HCT116 (cell line): ENCODE measurements around the gene SPACA6. TPM values are rescaled to one million over a fixed set of nuclear protein-coding genes. Genes with fewer than 3 reads are reported as not detected.

Experiments
- ATAC-seq: fragments of 200-7000 bp; cut with Tn5 transposase; 2 replicates; pipeline ENCODE4 v1.9.1; 2020; ENCODE audit warnings: mild to moderate bottlenecking, moderate library complexity
- BruUV-seq: library from RNA; stranded (reverse); fragments of 400-500 nt; replicated peaks from 2 replicates; lab custom pipeline; 2021; lab: Mats Ljungman, UMichigan
- CTCF ChIA-PET: fragments of 300-600 bp; sonication (Branson Sonifier 250); formaldehyde crosslinking; loops from one replicate; lab custom pipeline; 2021; ENCODE audit warnings: antibody characterized with exemption; lab: Charles Lee
- POLR2A ChIA-PET: fragments of 300-600, 350-600 bp; sonication (Branson Sonifier 250); formaldehyde crosslinking; loops from one replicate; lab custom pipeline; 2021; ENCODE audit warnings: antibody characterized with exemption; lab: Charles Lee
- RAD21 ChIA-PET, 2 experiments: fragments of 300-600 bp; sonication (Branson Sonifier 250); formaldehyde crosslinking; loops; one replicate each; lab custom pipeline; 2023; ENCODE audit warnings: low total read pairs in 2 of 2; ENCODE audit not compliant: uncharacterized antibody in 2 of 2, unreplicated experiment in 2 of 2, low non-redundant PET in 1 of 2; lab: Charles Lee
- DNase-seq: peaks from one replicate; pipeline ENCODE4 v3.0.0-alpha.2; 2010; ENCODE audit warnings: low read depth, low spot score
- H2AFZ ChIP-seq: fragments of 200-600 bp; shearing (Covaris generic), sonication (generic); 2 replicates; pipeline ENCODE4 v1.6.1; 2017; ENCODE audit warnings: low read depth, mixed run types, mixed read lengths, antibody characterized with exemption, low read length; ENCODE audit not compliant: poor library complexity, severe bottlenecking
- H3K27ac ChIP-seq: 2 replicates; pipeline ENCODE4 v1.5.1; 2012; ENCODE audit warnings: low read depth, low read length
- H3K27me3 ChIP-seq: fragments of 200-600 bp; sonication (generic); 2 replicates; pipeline ENCODE4 v1.6.1; 2016; ENCODE audit warnings: mixed run types, low read length, mixed read lengths; ENCODE audit not compliant: insufficient read depth
- H3K36me3 ChIP-seq, 2 experiments: fragments of 200-500 bp in 1 of 2; fragments of 200-600 bp in 1 of 2; sonication (Bioruptor generic) in 1 of 2; sonication (generic) in 1 of 2; 2 replicates each; pipeline versions ENCODE4 v1.5.1 to v1.6.1; 2014 to 2016; ENCODE audit warnings: low read length in 2 of 2, inconsistent platforms in 1 of 2, mixed read lengths in 1 of 2, mixed run types in 1 of 2; ENCODE audit not compliant: insufficient read depth in 2 of 2, control insufficient read depth in 1 of 2
- H3K4me1 ChIP-seq, 2 experiments: fragments of 200-600 bp in 1 of 2; sonication (generic) in 1 of 2; 2 replicates each; pipeline versions ENCODE4 v1.5.1 to v1.6.1; 2012 to 2017; ENCODE audit warnings: low read length in 2 of 2, inconsistent platforms in 1 of 2, mild to moderate bottlenecking in 1 of 2, mixed read lengths in 1 of 2, mixed run types in 1 of 2, moderate library complexity in 1 of 2; ENCODE audit not compliant: insufficient read depth in 2 of 2, control insufficient read depth in 1 of 2
- H3K4me2 ChIP-seq: fragments of 200-600 bp; sonication (generic); 2 replicates; pipeline ENCODE4 v1.6.1; 2017; ENCODE audit warnings: mixed run types, low read length, mixed read lengths
- H3K4me3 ChIP-seq, 2 experiments: fragments of 200-600 bp in 1 of 2; sonication (generic) in 1 of 2; replicated peaks in 1 of 2; 2 replicates each; pipeline ENCODE4 v1.5.1; 2011 to 2016; ENCODE audit warnings: low read length in 2 of 2, control low read depth in 1 of 2, low read depth in 1 of 2, mild to moderate bottlenecking in 1 of 2, mixed read lengths in 1 of 2, mixed run types in 1 of 2
- H3K79me2 ChIP-seq: fragments of 200-600 bp; sonication (generic); 2 replicates; pipeline ENCODE4 v1.6.1; 2017; ENCODE audit warnings: mild to moderate bottlenecking, mixed run types, low read length, moderate library complexity, mixed read lengths; ENCODE audit not compliant: insufficient read depth
- H3K9ac ChIP-seq: fragments of 200-600 bp; sonication (generic); 2 replicates; pipeline ENCODE4 v1.6.1; 2016; ENCODE audit warnings: low read length, mixed read lengths
- H3K9me2 ChIP-seq: fragments of 200-600 bp; sonication (generic), shearing (Covaris generic); 2 replicates; pipeline ENCODE4 v1.6.1; 2017; ENCODE audit warnings: mixed run types, mild to moderate bottlenecking, moderate library complexity; ENCODE audit not compliant: insufficient read depth
- H3K9me3 ChIP-seq, 2 experiments: fragments of 200-500 bp in 1 of 2; fragments of 200-600 bp in 1 of 2; sonication (Bioruptor generic) in 1 of 2; sonication (generic) in 1 of 2; 2 replicates each; pipeline ENCODE4 v1.6.1; 2014 to 2017; ENCODE audit warnings: low read length in 2 of 2, mixed read lengths in 2 of 2, inconsistent platforms in 1 of 2, low read depth in 1 of 2, mild to moderate bottlenecking in 1 of 2, mixed run types in 1 of 2, moderate library complexity in 1 of 2; ENCODE audit not compliant: control insufficient read depth in 1 of 2, insufficient read depth in 1 of 2
- H4K20me1 ChIP-seq: fragments of 200-600 bp; sonication (generic), shearing (Covaris generic); 2 replicates; pipeline ENCODE4 v1.6.1; 2017; ENCODE audit warnings: mixed run types, mild to moderate bottlenecking, moderate library complexity; ENCODE audit not compliant: insufficient read depth
- EGR1 ChIP-seq: IDR thresholded peaks from 2 replicates; pipeline ENCODE4 v1.6.1; 2012; ENCODE audit warnings: low read depth
- EZH2 ChIP-seq: fragments of 200-600 bp; sonication (generic); IDR thresholded peaks from 2 replicates; pipeline ENCODE4 v1.6.1; 2017; ENCODE audit warnings: antibody characterized with exemption, mixed run types
- POLR2A ChIP-seq: IDR thresholded peaks from 2 replicates; pipeline ENCODE4 v1.7.0; 2011; ENCODE audit warnings: borderline replicate concordance; ENCODE audit not compliant: insufficient read depth, insufficient read length; ENCODE audit errors: extremely low read depth
- POLR2AphosphoS5 ChIP-seq: IDR thresholded peaks from 2 replicates; pipeline ENCODE4 v1.6.1; 2011; ENCODE audit warnings: mild to moderate bottlenecking, low read depth, low read length, moderate library complexity
- RAD21 ChIP-seq: IDR thresholded peaks from 2 replicates; pipeline ENCODE4 v1.6.1; 2012; ENCODE audit warnings: low read depth, mild to moderate bottlenecking
- REST ChIP-seq: IDR thresholded peaks from 2 replicates; pipeline ENCODE4 v1.6.1; 2012; ENCODE audit warnings: low read depth
- SP1 ChIP-seq: IDR thresholded peaks from 2 replicates; pipeline ENCODE4 v1.6.1; 2012; ENCODE audit warnings: low read depth
- SRF ChIP-seq: IDR thresholded peaks from 2 replicates; pipeline ENCODE4 v1.6.1; 2012; ENCODE audit warnings: low read depth
- ZNF274 ChIP-seq: fragments of 200-500 bp; sonication (Bioruptor generic); IDR thresholded peaks from 2 replicates; pipeline ENCODE4 v1.6.1; 2014; ENCODE audit warnings: mild to moderate bottlenecking, low read depth, low read length, inconsistent platforms
- intact Hi-C: fragments of 100-400 bp; cut with micrococcal nuclease; formaldehyde crosslinking; loops from 2 replicates; pipeline ENCODE4 v1.10.0; 2022
- total RNA-seq: library from RNA; stranded (reverse); gene quantifications from one replicate; pipeline ENCODE4 v1.2.1, GENCODE V29; 2021; ENCODE audit not compliant: unreplicated experiment
- TF ChIP-seq, protein P1 (sequence below), 3 experiments: fragments of 200-600 bp in 1 of 3; sonication (generic) in 1 of 3; IDR thresholded peaks in 2 of 3; conservative IDR thresholded peaks in 1 of 3; 2 replicates each; pipeline ENCODE4 v1.5.1; 2012 to 2017; ENCODE audit warnings: low read depth in 2 of 3, low read length in 2 of 3, antibody characterized with exemption in 1 of 3, borderline replicate concordance in 1 of 3, control low read depth in 1 of 3, mild to moderate bottlenecking in 1 of 3, mixed read lengths in 1 of 3, mixed run types in 1 of 3, moderate library complexity in 1 of 3; ENCODE audit not compliant: insufficient read depth in 1 of 3
- TF ChIP-seq, protein P2 (sequence below): IDR thresholded peaks from 2 replicates; pipeline ENCODE4 v1.6.1; 2011; ENCODE audit warnings: mild to moderate bottlenecking, low read length, moderate library complexity; ENCODE audit not compliant: insufficient replicate concordance; ENCODE audit errors: extremely low read depth

Gene SPACA6
- total RNA-seq, 1 experiment from 2014 or later = 13.9 TPM

- H2AFZ ChIP-seq = no peak overlapping the region
- peaks cover 22 to 46% of the 10 kb centered on the region in 2 experiments; a peak in 3 of 4 replicates for H3K4me1 ChIP-seq
- CTCF ChIA-PET = no interaction called here
- peaks cover 10% of the 10 kb centered on the region; the same call in 1 of the 2 replicates for H3K79me2 ChIP-seq
- POLR2A ChIA-PET = no interaction called here
- intact Hi-C loops = no loop called here
- ATAC-seq = no peak
- H3K36me3 ChIP-seq = peaks cover 0 to 3% of the 10 kb centered on the region in 2 experiments; a peak in 1 of 4 replicates
- H3K4me3 ChIP-seq = no peak overlapping the region
- no peaks in the 10 kb centered on the region for H3K27me3 ChIP-seq
- H3K9me2 ChIP-seq = no peaks in the 10 kb centered on the region
- no peaks in the 10 kb centered on the region for H3K9me3 ChIP-seq
- BruUV-seq = no TSS peak
- no peak for DNase-seq
- no peak overlapping the region for H3K4me2 ChIP-seq
- no peaks in the 10 kb centered on the region for H4K20me1 ChIP-seq
- TF ChIP-seq EGR1 = no peak
- TF ChIP-seq, protein P1, sequence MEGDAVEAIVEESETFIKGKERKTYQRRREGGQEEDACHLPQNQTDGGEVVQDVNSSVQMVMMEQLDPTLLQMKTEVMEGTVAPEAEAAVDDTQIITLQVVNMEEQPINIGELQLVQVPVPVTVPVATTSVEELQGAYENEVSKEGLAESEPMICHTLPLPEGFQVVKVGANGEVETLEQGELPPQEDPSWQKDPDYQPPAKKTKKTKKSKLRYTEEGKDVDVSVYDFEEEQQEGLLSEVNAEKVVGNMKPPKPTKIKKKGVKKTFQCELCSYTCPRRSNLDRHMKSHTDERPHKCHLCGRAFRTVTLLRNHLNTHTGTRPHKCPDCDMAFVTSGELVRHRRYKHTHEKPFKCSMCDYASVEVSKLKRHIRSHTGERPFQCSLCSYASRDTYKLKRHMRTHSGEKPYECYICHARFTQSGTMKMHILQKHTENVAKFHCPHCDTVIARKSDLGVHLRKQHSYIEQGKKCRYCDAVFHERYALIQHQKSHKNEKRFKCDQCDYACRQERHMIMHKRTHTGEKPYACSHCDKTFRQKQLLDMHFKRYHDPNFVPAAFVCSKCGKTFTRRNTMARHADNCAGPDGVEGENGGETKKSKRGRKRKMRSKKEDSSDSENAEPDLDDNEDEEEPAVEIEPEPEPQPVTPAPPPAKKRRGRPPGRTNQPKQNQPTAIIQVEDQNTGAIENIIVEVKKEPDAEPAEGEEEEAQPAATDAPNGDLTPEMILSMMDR (IDR thresholded peaks at IDR 0.05 in 2 of 3, conservative IDR thresholded peaks at IDR 0.05 in 1 of 3; ENCODE audit: borderline replicate concordance in 1 of 3, insufficient read depth in 1 of 3, low read depth in 2 of 3, low read length in 2 of 3) = no peak
- TF ChIP-seq SP1 = no peak
- TF ChIP-seq, all 23 proteins: peak for 0
- RAD21 ChIA-PET = no interaction called here
- H3K27ac ChIP-seq = no peak overlapping the region
- H3K9ac ChIP-seq = no peak overlapping the region
Observed at GRCh38 chr19:51706885-51707284, 13.8 kb downstream of the SPACA6 start.

GRCh38 chr19:51708811-51709210 lies 15.7 kb downstream of the SPACA6 start:
- Histone ChIP-seq H3K79me2 (peaks cover 10% of the 10 kb centered on the region; the same call in 1 of the 2 replicates), H3K4me1 (peaks cover 12 to 27% of the 10 kb centered on the region in 2 experiments; a peak in 3 of 4 replicates), H3K27me3 (no peaks in the 10 kb centered on the region), H3K36me3 (0 out of 4 replicates have a peak, but pooled peaks cover 0 to 3% of the 10 kb centered on the region in 2 experiments), H3K4me3 (no peak overlapping the region), H3K9ac (no peak overlapping the region), H3K4me2 (no peak overlapping the region), H3K9me2 (no peaks in the 10 kb centered on the region), H3K27ac (no peak overlapping the region), H2AFZ (no peak overlapping the region), H3K9me3 (no peaks in the 10 kb centered on the region), H4K20me1 (no peaks in the 10 kb centered on the region)
- CTCF ChIA-PET = interaction anchor here (2.8 kb wide), 1 partner anchor 69 kb away, joined by 10 read pairs; no protein-coding TSS in a partner anchor
- no peak for ATAC-seq
- RAD21 ChIA-PET = no interaction called here
- DNase-seq = no peak
- intact Hi-C loops = no loop called here
- POLR2A ChIA-PET = interaction anchor here (1.3 kb wide), 1 partner anchor 43 kb away, joined by 3 read pairs; the partner anchor contains the start of gene FPR1
- no TSS peak for BruUV-seq
- TF ChIP-seq ZNF274 (no peak), POLR2A (no peak), POLR2AphosphoS5 (no peak), SRF (no peak), EZH2 (no peak), RAD21 (no peak), REST (no peak)
- TF ChIP-seq, protein P2, sequence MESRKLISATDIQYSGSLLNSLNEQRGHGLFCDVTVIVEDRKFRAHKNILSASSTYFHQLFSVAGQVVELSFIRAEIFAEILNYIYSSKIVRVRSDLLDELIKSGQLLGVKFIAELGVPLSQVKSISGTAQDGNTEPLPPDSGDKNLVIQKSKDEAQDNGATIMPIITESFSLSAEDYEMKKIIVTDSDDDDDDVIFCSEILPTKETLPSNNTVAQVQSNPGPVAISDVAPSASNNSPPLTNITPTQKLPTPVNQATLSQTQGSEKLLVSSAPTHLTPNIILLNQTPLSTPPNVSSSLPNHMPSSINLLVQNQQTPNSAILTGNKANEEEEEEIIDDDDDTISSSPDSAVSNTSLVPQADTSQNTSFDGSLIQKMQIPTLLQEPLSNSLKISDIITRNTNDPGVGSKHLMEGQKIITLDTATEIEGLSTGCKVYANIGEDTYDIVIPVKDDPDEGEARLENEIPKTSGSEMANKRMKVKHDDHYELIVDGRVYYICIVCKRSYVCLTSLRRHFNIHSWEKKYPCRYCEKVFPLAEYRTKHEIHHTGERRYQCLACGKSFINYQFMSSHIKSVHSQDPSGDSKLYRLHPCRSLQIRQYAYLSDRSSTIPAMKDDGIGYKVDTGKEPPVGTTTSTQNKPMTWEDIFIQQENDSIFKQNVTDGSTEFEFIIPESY = no peak
